ENCODE measurements around the gene BCL2L11.

Gene BCL2L11

GRCh38 chr2:111202266-111203040 lies 81.7 kb downstream of the BCL2L11 start:
- Histone ChIP-seq H3K27ac (no peak overlapping the region), H3K4me3 (no peak overlapping the region), H3K36me3 (ENCODE audit: insufficient read depth, low read length) (no peaks in the 10 kb centered on the region), H3K9me3 (ENCODE audit: low read depth, low read length) (no peaks in the 10 kb centered on the region), H3K9ac (ENCODE audit: insufficient read length) (no peak overlapping the region)
- DNase-seq (ENCODE audit: low read depth, low spot score) = no peak
- no peak for TF ChIP-seq FOXP2 (optimal IDR thresholded peaks at IDR 0.05; ENCODE audit: control extremely low read depth, extremely low read length, insufficient read depth)
- no peak for TF ChIP-seq POLR2AphosphoS5 (IDR thresholded peaks at IDR 0.05; ENCODE audit: borderline replicate concordance, low read depth, low read length)
- TF ChIP-seq EZH2 (IDR thresholded peaks at IDR 0.05) = no peak

- Histone ChIP-seq H3K36me3 (ENCODE audit: insufficient read depth, low read length) (no peaks in the 10 kb centered on the region), H3K27ac (no peak overlapping the region), H3K9me3 (ENCODE audit: low read depth, low read length) (no peaks in the 10 kb centered on the region), H3K9ac (ENCODE audit: insufficient read length) (no peak overlapping the region), H3K4me3 (no peak overlapping the region)
- TF ChIP-seq FOXP2 (optimal IDR thresholded peaks at IDR 0.05; ENCODE audit: control extremely low read depth, extremely low read length, insufficient read depth) (no peak), POLR2AphosphoS5 (IDR thresholded peaks at IDR 0.05; ENCODE audit: borderline replicate concordance, low read depth, low read length) (no peak), EZH2 (IDR thresholded peaks at IDR 0.05) (no peak)
- DNase-seq (ENCODE audit: low read depth, low spot score) = no peak
Measured at GRCh38 chr2:111204706-111205105, 84.0 kb downstream of the BCL2L11 start.

DNA sequence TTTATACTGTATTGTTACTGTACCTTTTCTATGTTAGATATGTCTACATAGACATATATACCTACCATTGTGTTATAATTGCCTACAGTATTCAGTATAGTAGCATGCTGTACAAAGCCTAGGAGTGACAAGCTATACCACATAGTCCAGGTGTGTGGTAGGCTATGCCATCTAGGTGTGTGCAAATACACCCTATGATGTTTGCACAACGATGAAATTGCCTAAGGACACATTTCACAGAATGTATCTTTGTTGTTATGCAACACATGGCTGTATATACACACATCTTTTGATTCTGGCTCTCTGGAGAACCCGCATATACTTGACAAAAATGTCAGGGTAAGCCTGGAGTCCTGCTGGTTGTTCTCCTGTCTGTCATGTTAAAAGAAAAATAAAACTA lies 85.1 kb downstream of the BCL2L11 start:
- no peak overlapping the region for H3K9ac ChIP-seq (ENCODE audit: insufficient read length)
- no peak overlapping the region for H3K4me3 ChIP-seq
- H3K9me3 ChIP-seq (ENCODE audit: low read depth, low read length) = no peaks in the 10 kb centered on the region
- no peak for DNase-seq (ENCODE audit: low read depth, low spot score)
- no peak overlapping the region for H3K27ac ChIP-seq
- H3K36me3 ChIP-seq (ENCODE audit: insufficient read depth, low read length) = no peaks in the 10 kb centered on the region
- no peak for TF ChIP-seq POLR2AphosphoS5 (IDR thresholded peaks at IDR 0.05; ENCODE audit: borderline replicate concordance, low read depth, low read length)
- no peak for TF ChIP-seq EZH2 (IDR thresholded peaks at IDR 0.05)
- no peak for TF ChIP-seq FOXP2 (optimal IDR thresholded peaks at IDR 0.05; ENCODE audit: control extremely low read depth, extremely low read length, insufficient read depth)

GRCh38 chr2:111207851-111208250 lies 87.1 kb downstream of the BCL2L11 start:
- Histone ChIP-seq H3K9me3 (ENCODE audit: low read depth, low read length) (no peaks in the 10 kb centered on the region), H3K27ac (no peak overlapping the region), H3K9ac (ENCODE audit: insufficient read length) (no peak overlapping the region), H3K36me3 (ENCODE audit: insufficient read depth, low read length) (no peaks in the 10 kb centered on the region), H3K4me3 (no peak overlapping the region)
- no peak for DNase-seq (ENCODE audit: low read depth, low spot score)
- TF ChIP-seq EZH2 (IDR thresholded peaks at IDR 0.05) = no peak
- TF ChIP-seq FOXP2 (optimal IDR thresholded peaks at IDR 0.05; ENCODE audit: control extremely low read depth, extremely low read length, insufficient read depth) = no peak
- no peak for TF ChIP-seq POLR2AphosphoS5 (IDR thresholded peaks at IDR 0.05; ENCODE audit: borderline replicate concordance, low read depth, low read length)

DNA sequence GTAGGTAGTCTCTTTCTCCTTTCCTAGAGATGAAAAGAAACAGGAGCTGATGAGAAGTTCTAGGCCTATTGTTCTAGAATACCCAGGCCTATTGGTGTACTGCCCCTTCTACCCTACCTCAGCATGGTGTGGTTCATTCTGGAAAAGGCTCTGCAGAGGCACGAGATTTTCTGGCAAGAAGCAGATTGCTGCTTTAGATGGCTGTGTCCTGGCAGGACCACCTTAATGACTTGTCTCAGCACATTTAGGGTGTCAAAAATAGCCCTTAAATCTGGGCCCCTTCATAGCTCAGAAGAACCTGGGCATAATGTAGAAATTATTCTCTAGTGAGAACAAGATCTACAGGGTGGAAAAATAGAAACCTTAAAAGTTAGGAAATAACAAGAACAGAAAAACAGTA lies 87.9 kb downstream of the BCL2L11 start:
- Histone ChIP-seq H3K36me3 (ENCODE audit: insufficient read depth, low read length) (no peaks in the 10 kb centered on the region), H3K27ac (no peak overlapping the region), H3K9ac (ENCODE audit: insufficient read length) (no peak overlapping the region), H3K4me3 (no peak overlapping the region), H3K9me3 (ENCODE audit: low read depth, low read length) (no peaks in the 10 kb centered on the region)
- no peak for DNase-seq (ENCODE audit: low read depth, low spot score)
- TF ChIP-seq FOXP2 (optimal IDR thresholded peaks at IDR 0.05; ENCODE audit: control extremely low read depth, extremely low read length, insufficient read depth) (no peak), EZH2 (IDR thresholded peaks at IDR 0.05) (no peak), POLR2AphosphoS5 (IDR thresholded peaks at IDR 0.05; ENCODE audit: borderline replicate concordance, low read depth, low read length) (no peak)

DNA sequence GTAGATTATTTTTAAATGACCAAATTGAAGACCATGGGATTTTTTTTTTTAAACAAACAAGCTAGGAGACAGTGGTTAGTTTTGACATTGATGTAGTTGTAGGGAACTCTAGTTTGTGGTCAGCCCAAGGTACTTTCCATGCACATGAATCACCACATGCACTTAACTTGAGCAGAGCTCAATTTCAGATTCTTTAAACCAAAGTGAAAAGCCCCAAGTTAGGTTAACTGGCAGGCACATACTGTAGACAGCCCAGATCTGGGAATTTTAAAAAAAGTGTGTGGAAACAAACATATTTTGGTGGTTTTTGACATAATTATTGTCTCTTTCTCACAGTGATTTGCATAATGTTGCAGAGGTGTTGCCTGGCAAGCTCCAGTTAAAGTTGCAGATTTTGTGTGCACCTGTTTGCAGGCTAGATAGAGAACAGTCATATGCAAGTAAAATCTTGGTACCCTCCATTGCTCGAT lies 88.4 kb downstream of the BCL2L11 start:
- Histone ChIP-seq H3K9ac (ENCODE audit: insufficient read length) (no peak overlapping the region), H3K9me3 (ENCODE audit: low read depth, low read length) (no peaks in the 10 kb centered on the region), H3K36me3 (ENCODE audit: insufficient read depth, low read length) (no peaks in the 10 kb centered on the region), H3K4me3 (no peak overlapping the region), H3K27ac (no peak overlapping the region)
- TF ChIP-seq FOXP2 (optimal IDR thresholded peaks at IDR 0.05; ENCODE audit: control extremely low read depth, extremely low read length, insufficient read depth) = no peak
- TF ChIP-seq EZH2 (IDR thresholded peaks at IDR 0.05) = no peak
- no peak for DNase-seq (ENCODE audit: low read depth, low spot score)

DNA sequence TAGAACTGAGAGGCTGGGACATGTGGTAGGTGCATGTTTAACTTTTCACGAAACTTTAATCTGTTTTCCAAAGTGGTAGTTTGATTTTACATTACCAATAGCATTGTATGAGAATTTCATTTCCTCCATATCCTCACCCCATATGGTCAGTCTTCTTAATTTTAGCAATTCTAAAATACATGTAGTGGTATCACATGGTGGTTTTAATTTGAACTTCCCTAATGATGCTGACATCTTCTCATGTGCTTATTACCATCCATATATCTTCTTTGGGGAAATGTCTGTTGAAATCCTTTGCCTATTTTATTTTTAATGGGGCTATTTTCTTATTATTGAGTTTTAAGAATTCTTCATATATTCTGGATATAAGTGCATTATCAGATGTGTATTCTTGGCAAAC lies 89.3 kb downstream of the BCL2L11 start:
- TF ChIP-seq FOXP2 (optimal IDR thresholded peaks at IDR 0.05; ENCODE audit: control extremely low read depth, extremely low read length, insufficient read depth) (no peak), EZH2 (IDR thresholded peaks at IDR 0.05) (no peak), POLR2AphosphoS5 (IDR thresholded peaks at IDR 0.05; ENCODE audit: borderline replicate concordance, low read depth, low read length) (no peak)
- Histone ChIP-seq H3K9ac (ENCODE audit: insufficient read length) (no peak overlapping the region), H3K4me3 (no peak overlapping the region), H3K36me3 (ENCODE audit: insufficient read depth, low read length) (no peaks in the 10 kb centered on the region), H3K27ac (no peak overlapping the region), H3K9me3 (ENCODE audit: low read depth, low read length) (no peaks in the 10 kb centered on the region; the same call in 1 of the 2 replicates)
- DNase-seq (ENCODE audit: low read depth, low spot score) = no peak

DNA sequence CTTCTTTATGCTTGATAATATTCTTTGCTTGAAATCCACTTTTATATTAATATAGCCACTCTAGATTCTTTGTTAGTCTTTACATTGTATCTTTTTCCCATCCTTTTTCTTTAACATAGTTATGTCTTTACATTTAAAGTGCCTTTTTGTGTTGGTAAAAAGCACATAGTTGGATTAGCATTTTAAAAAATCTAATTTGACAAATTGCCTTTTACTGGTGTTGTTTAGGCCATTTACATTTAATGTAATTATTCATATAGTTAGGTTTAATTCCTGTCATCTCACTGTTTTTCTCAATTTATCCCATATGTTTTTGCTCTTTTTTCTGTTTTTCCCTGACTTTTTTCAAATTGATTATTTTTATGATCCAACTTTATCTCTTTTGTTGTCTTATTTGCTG lies 93.2 kb downstream of the BCL2L11 start:
- Histone ChIP-seq H3K27ac (no peak overlapping the region), H3K36me3 (ENCODE audit: insufficient read depth, low read length) (no peaks in the 10 kb centered on the region), H3K4me3 (no peak overlapping the region), H3K9me3 (ENCODE audit: low read depth, low read length) (no peaks in the 10 kb centered on the region; the same call in 1 of the 2 replicates), H3K9ac (ENCODE audit: insufficient read length) (no peak overlapping the region)
- no peak for DNase-seq (ENCODE audit: low read depth, low spot score)
- no peak for TF ChIP-seq EZH2 (IDR thresholded peaks at IDR 0.05)
- no peak for TF ChIP-seq POLR2AphosphoS5 (IDR thresholded peaks at IDR 0.05; ENCODE audit: borderline replicate concordance, low read depth, low read length)
